Smooth muscle cell of the brain vasculature (primary cell): ENCODE measurements around the gene CR1.
"Not testable (repeated sequence)": the region's sequence is repeated elsewhere in the genome, so short reads cannot be mapped to it uniquely, and the experiment has no call there.

Source experiments
- DNase-seq: peaks from one replicate; pipeline ENCODE4 v3.0.0-alpha.2; 2012; ENCODE audit warnings: low read depth, low spot score

CR1 gene

DNA sequence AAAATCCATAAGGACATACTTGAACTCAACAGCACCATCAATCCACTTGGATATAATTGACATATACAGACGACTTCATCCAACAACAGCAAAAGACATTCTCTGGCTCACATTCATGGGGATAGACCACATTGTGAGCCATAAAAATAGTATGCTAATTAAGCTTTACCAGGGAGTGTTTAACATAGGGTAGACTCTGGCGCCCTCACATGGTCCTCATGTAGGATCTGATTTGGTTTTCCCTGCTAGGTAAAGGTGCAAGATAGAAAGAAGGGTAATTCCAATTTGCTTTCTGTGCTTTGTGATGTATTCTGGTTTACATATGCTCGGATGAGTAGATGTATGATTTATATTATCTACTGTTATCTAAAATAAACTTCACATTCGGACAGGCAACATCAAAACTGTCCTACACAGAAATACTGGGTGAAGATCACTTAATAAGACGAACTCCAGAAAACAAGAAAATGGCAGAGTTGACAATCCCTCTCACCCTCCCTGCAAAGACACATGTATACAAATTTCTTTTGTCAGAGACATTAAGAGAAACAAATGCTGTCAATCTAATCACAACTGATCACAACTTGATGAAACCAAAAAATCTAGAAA, 176.7 kb downstream of the CR1 start:
- no peak for DNase-seq

DNA sequence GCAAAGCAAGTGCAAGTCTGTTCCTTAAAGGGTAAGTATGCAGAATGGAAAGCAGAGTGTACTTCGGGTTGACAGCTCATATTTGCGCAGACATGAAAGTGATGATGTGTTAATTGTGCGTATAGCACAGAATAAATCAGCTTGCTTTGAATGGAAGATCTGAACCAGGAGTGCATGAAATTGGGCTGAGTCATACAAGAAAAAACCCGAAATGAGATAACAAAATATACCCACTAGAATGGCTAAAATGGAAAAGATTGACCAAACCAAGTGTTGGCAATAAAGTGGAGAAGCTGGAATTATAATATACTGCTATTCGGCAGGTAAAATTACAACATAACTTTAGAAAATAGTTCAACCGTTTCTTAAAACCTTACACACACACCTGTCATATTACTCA, 177.4 kb downstream of the CR1 start:
- DNase-seq = no peak

DNA sequence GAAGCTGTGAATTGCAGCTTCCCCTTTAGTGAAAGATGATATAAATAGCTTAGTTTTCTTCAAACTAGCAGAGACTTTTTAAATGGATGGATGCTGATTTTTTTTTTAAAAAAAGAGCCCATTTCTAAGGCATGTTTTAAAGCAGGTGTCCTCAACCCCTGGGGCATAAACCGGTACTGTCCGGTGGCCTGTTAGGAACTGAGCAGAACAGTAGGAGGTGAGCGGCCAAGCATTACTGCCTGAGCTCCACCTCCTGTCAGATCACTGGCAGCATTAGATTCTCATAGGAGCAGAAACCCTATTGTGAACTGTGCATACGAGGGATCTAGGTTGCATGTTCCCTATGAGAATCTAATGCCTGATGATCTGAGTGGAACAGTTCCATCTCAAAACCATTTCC, 180.2 kb downstream of the CR1 start:
- DNase-seq = no peak

DNA sequence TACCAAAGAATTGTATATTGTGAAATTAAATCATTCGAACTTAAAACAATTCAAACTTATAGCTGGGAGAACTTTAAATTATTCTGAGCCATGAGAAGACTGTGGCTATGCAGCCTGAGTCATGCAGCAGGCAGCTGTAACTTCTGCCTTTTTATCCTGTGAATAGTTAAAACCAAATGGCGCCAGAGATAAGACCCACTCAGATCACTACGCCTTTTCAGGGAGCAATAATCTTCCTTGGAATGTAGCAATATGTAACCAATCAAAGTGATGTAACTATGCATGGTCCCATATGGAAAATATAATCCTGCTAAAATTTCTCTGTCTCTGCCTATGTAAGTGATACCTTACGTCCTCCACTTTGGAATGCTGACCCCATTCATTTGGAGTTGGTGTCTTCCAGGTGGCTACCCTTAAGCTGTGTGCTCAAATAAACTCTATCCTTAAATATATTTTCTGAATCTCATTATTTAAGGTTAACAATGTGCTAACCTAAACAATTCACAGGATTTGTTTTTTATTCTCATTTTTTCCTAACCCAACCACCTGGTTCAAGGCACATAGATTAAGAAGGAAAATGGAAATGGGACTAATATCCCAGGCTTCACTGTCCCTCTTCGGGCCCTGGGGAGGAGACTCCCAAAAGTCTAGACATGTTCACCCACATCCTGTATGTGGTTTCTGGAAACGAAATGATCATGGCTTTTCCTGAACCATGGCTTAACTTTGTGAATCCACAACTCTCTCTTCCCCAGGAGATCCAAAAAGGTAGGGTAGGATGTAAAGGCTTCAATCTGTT, 184.8 kb downstream of the CR1 start:
- DNase-seq = not testable (repeated sequence)

DNA sequence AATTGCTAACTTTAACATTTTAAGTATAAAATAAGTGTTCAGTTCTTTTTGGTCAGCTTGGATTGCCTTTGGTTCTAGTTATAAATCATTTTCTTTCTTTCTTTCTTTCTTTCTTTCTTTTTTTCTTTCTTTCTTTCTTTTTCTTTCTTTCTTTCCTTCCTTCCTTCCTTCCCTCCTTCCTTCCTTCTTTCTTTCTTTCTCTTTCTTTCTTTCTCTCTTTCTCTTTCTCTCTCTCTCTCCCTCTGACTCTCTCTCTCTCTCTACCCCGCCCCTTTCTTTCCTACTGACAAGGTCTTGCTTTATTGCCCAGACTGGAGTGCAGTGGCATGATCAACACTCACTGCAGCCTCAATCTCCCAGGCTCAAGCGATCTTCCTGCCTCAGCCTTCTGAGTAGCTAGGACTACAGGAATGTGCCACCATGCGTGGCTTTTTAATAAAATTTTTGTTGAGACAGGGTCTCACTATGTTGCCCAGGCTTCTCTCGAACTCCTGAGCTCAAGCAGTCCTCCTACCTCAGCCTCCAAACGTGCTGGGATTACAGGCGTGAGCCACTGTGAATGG, 187.0 kb downstream of the CR1 start:
- DNase-seq = not testable (repeated sequence)

DNA sequence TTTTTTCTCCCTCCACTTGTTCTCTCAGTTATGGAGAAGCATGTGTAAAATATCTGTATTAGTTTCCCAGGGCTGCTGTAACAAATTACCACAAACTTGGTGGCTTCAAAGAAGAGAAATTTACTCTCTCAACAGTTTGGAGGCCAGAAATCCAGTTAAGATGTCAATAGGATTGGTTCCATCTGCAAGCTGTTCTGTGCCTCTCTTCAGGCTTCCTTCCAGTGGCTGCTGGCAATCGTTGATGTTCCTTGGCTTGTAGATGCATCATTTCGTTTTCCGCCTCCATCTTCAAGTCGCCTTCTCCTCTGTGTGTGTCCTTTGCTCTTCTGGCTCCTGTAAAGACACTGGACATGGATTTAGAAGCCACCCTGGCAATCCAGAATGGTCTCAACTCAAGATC, 194.6 kb downstream of the CR1 start:
- not testable (repeated sequence) for DNase-seq

DNA sequence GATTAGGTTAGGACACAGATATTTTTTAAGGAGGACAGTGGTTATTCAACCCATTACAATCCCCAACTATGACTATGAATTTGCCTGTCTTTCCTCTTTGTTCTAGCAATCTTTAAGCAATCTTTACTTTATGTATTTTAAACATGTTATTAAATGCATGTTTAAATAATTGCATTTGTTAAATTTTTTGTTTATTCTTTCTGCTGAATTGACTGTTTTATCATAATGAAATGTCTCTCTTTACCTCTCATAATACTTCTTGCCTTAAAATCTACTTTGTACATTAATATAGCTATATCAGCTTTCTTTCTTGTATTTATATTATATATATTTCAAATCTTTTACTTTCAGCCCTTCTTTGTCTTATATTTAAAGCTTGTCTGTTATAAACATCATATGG, 195.1 kb downstream of the CR1 start:
- no peak for DNase-seq
